ENCODE results near the gene EXOSC10.

EXOSC10 gene

GRCh38 chr1:11045428-11046269 lies 54.0 kb downstream of the EXOSC10 start:
- no peaks in the 10 kb centered on the region for H3K36me3 ChIP-seq
- no peaks in the 10 kb centered on the region for H3K9me3 ChIP-seq (ENCODE audit: severe bottlenecking)
- H3K27me3 ChIP-seq (ENCODE audit: insufficient read depth, low read depth, severe bottlenecking) = no peaks in the 10 kb centered on the region
- no peak overlapping the region for H3K4me3 ChIP-seq (ENCODE audit: low read depth, low read length)
- H3K27ac ChIP-seq = no peak overlapping the region
- DNase-seq = no peak
- no peak for TF ChIP-seq CTCF (IDR thresholded peaks at IDR 0.05; ENCODE audit: low read depth, low read length)

- Histone ChIP-seq H3K4me3 (ENCODE audit: low read depth, low read length) (no peak overlapping the region), H3K27ac (no peak overlapping the region), H3K36me3 (no peaks in the 10 kb centered on the region), H3K27me3 (ENCODE audit: insufficient read depth, low read depth, severe bottlenecking) (no peaks in the 10 kb centered on the region), H3K9me3 (ENCODE audit: severe bottlenecking) (no peaks in the 10 kb centered on the region)
- no peak for DNase-seq
- TF ChIP-seq CTCF (IDR thresholded peaks at IDR 0.05; ENCODE audit: low read depth, low read length) = no peak
Observed at GRCh38 chr1:11044849-11045427, 54.7 kb downstream of the EXOSC10 start.

- H3K27ac ChIP-seq = no peak overlapping the region
- no peak overlapping the region for H3K4me3 ChIP-seq (ENCODE audit: low read depth, low read length)
- no peak for TF ChIP-seq CTCF (IDR thresholded peaks at IDR 0.05; ENCODE audit: low read depth, low read length)
- H3K9me3 ChIP-seq (ENCODE audit: severe bottlenecking) = no peaks in the 10 kb centered on the region
- H3K36me3 ChIP-seq = no peaks in the 10 kb centered on the region
- no peak for DNase-seq
- no peaks in the 10 kb centered on the region for H3K27me3 ChIP-seq (ENCODE audit: insufficient read depth, low read depth, severe bottlenecking)
Observed at GRCh38 chr1:11044086-11044848, 55.4 kb downstream of the EXOSC10 start.

- no peak for TF ChIP-seq CTCF (IDR thresholded peaks at IDR 0.05; ENCODE audit: low read depth, low read length)
- no peaks in the 10 kb centered on the region for H3K36me3 ChIP-seq
- no peak for DNase-seq
- no peaks in the 10 kb centered on the region for H3K9me3 ChIP-seq (ENCODE audit: severe bottlenecking)
- no peaks in the 10 kb centered on the region for H3K27me3 ChIP-seq (ENCODE audit: insufficient read depth, low read depth, severe bottlenecking)
- no peak overlapping the region for H3K27ac ChIP-seq
- no peak overlapping the region for H3K4me3 ChIP-seq (ENCODE audit: low read depth, low read length)
Observed at GRCh38 chr1:11042995-11043874, 56.4 kb downstream of the EXOSC10 start.

GRCh38 chr1:11042065-11042464 lies 57.6 kb downstream of the EXOSC10 start:
- DNase-seq = no peak
- no peak overlapping the region for H3K27ac ChIP-seq
- H3K36me3 ChIP-seq = no peaks in the 10 kb centered on the region
- no peak overlapping the region for H3K4me3 ChIP-seq (ENCODE audit: low read depth, low read length)
- no peaks in the 10 kb centered on the region for H3K9me3 ChIP-seq (ENCODE audit: severe bottlenecking)
- no peaks in the 10 kb centered on the region for H3K27me3 ChIP-seq (ENCODE audit: insufficient read depth, low read depth, severe bottlenecking)
- TF ChIP-seq CTCF (IDR thresholded peaks at IDR 0.05; ENCODE audit: low read depth, low read length) = no peak

Data from WERI-Rb-1 (cell line).